ENCODE results near the gene APOB.

APOB gene

GRCh38 chr2:20955277-20956026 lies 88.4 kb downstream of the APOB start:
- Histone ChIP-seq H3K27me3 (ENCODE audit: control insufficient read depth, insufficient read depth, low read length) (no peaks in the 10 kb centered on the region), H3K27ac (ENCODE audit: low read length) (no peak overlapping the region), H3K4me1 (ENCODE audit: control insufficient read depth, low read depth, low read length) (no peaks in the 10 kb centered on the region), H3K4me3 (ENCODE audit: low read length) (no peak overlapping the region), H3K9ac (ENCODE audit: low read length) (no peak overlapping the region), H3K9me3 (ENCODE audit: control insufficient read depth, low read depth, low read length) (no peaks in the 10 kb centered on the region), H3K36me3 (ENCODE audit: control insufficient read depth, low read depth, low read length) (no peaks in the 10 kb centered on the region)

GRCh38 chr2:20953146-20953824 lies 90.6 kb downstream of the APOB start:
- H3K9ac ChIP-seq (ENCODE audit: low read length) = no peak overlapping the region
- no peak overlapping the region for H3K4me3 ChIP-seq (ENCODE audit: low read length)
- no peak overlapping the region for H3K27ac ChIP-seq (ENCODE audit: low read length)
- no peaks in the 10 kb centered on the region for H3K27me3 ChIP-seq (ENCODE audit: control insufficient read depth, insufficient read depth, low read length)
- no peaks in the 10 kb centered on the region for H3K36me3 ChIP-seq (ENCODE audit: control insufficient read depth, low read depth, low read length)
- H3K4me1 ChIP-seq (ENCODE audit: control insufficient read depth, low read depth, low read length) = no peaks in the 10 kb centered on the region
- H3K9me3 ChIP-seq (ENCODE audit: control insufficient read depth, low read depth, low read length) = no peaks in the 10 kb centered on the region

Data from iPS-18a (cell line).